ENCODE results near the gene NLGN2.

DNA sequence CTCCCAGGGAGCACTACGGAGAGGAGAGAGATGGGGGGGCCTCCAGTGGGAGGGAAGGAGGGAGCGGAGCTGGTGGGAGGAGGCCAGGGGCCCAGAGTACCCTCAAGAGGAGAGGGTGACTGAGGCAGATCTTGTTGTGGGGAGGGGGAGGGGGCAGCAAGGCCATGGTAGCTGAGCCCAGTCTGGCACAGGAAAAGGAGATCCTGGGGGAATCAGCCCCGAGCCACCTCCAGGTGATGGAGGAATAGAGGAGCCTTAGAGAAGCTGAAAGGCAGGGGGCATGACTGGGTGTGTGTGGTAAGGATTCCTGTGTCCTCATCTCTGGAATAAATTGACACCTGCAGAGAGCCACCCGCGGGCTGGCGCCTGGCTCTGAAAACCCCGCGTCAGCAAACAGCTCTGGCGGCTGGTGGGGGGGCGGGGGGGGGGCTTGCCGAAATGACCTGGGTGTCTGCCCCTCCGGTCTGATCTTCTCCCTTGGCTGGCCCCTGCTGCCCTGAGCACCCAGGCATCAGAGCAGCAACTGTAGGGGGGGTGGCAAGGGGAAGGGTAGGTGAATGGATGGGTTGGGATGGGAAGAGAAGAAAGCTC is 1.3 kb upstream of the NLGN2 start:
- TF ChIP-seq, protein P1, sequence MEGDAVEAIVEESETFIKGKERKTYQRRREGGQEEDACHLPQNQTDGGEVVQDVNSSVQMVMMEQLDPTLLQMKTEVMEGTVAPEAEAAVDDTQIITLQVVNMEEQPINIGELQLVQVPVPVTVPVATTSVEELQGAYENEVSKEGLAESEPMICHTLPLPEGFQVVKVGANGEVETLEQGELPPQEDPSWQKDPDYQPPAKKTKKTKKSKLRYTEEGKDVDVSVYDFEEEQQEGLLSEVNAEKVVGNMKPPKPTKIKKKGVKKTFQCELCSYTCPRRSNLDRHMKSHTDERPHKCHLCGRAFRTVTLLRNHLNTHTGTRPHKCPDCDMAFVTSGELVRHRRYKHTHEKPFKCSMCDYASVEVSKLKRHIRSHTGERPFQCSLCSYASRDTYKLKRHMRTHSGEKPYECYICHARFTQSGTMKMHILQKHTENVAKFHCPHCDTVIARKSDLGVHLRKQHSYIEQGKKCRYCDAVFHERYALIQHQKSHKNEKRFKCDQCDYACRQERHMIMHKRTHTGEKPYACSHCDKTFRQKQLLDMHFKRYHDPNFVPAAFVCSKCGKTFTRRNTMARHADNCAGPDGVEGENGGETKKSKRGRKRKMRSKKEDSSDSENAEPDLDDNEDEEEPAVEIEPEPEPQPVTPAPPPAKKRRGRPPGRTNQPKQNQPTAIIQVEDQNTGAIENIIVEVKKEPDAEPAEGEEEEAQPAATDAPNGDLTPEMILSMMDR (IDR thresholded peaks at IDR 0.05), result no peak
- no peak for TF ChIP-seq POLR2A (IDR thresholded peaks at IDR 0.05; ENCODE audit: low read depth)
- no peak for TF ChIP-seq EP300 (IDR thresholded peaks at IDR 0.05)
